MM.1S (cell line): ENCODE data around the gene TBC1D3.
"Not testable (repeated sequence)": the region's sequence is repeated elsewhere in the genome, so short reads cannot be mapped to it uniquely, and the experiment has no call there.

ENCODE experiments used
- DNase-seq: peaks from one replicate; pipeline ENCODE4 v3.0.0-alpha.2; 2015
- H2AFZ ChIP-seq: fragments of 300-600 bp; sonication (generic); 2 replicates; pipeline ENCODE4 v1.6.0; 2016; ENCODE audit warnings: antibody characterized with exemption, low read length
- H3F3A ChIP-seq: fragments of 300-600 bp; sonication (generic); 2 replicates; pipeline ENCODE4 v1.6.1; 2016; ENCODE audit warnings: mild to moderate bottlenecking, antibody characterized with exemption, low read length, moderate library complexity, mixed read lengths; ENCODE audit not compliant: insufficient read depth
- H3K27ac ChIP-seq: fragments of 300-600 bp; sonication (generic); 2 replicates; pipeline ENCODE4 v1.5.1; 2016; ENCODE audit warnings: mild to moderate bottlenecking, low read length
- H3K27me3 ChIP-seq: fragments of 300-600 bp; sonication (generic); replicated peaks from 2 replicates; pipeline ENCODE4 v1.6.0; 2016; ENCODE audit warnings: low read length; ENCODE audit not compliant: insufficient read depth
- H3K36me3 ChIP-seq: fragments of 300-600 bp; sonication (generic); replicated peaks from 2 replicates; pipeline ENCODE4 v1.6.1; 2016; ENCODE audit warnings: mild to moderate bottlenecking, low read length, mixed read lengths; ENCODE audit not compliant: insufficient read depth
- H3K4me1 ChIP-seq: fragments of 300-600 bp; sonication (generic); 2 replicates; pipeline ENCODE4 v1.6.1; 2016; ENCODE audit warnings: low read length, mixed read lengths
- H3K4me2 ChIP-seq: fragments of 300-600 bp; sonication (generic); 2 replicates; pipeline ENCODE4 v1.6.0; 2016; ENCODE audit warnings: low read depth, low read length
- H3K4me3 ChIP-seq: fragments of 300-600 bp; sonication (generic); 2 replicates; pipeline ENCODE4 v1.5.1; 2016; ENCODE audit warnings: low read length, mixed read lengths
- H3K79me2 ChIP-seq: fragments of 300-600 bp; sonication (generic); 2 replicates; pipeline ENCODE4 v1.6.1; 2016; ENCODE audit warnings: mixed run types, low read length, mixed read lengths
- H3K9ac ChIP-seq: fragments of 300-600 bp; sonication (generic); 2 replicates; pipeline ENCODE4 v1.6.1; 2016; ENCODE audit warnings: low read length, mixed read lengths
- H3K9me2 ChIP-seq: fragments of 300-600 bp; sonication (generic); replicated peaks from 2 replicates; pipeline ENCODE4 v1.6.1; 2016; ENCODE audit warnings: mild to moderate bottlenecking, low read length, mixed read lengths; ENCODE audit not compliant: insufficient read depth
- H3K9me3 ChIP-seq: fragments of 300-600 bp; sonication (generic); replicated peaks from 2 replicates; pipeline ENCODE4 v1.6.1; 2016; ENCODE audit warnings: mild to moderate bottlenecking, low read length, mixed read lengths; ENCODE audit not compliant: insufficient read depth
- H4K20me1 ChIP-seq: fragments of 300-600 bp; sonication (generic); 2 replicates; pipeline ENCODE4 v1.6.1; 2016; ENCODE audit warnings: mild to moderate bottlenecking, low read length, moderate library complexity, mixed read lengths; ENCODE audit not compliant: insufficient read depth

The TBC1D3 gene

DNA sequence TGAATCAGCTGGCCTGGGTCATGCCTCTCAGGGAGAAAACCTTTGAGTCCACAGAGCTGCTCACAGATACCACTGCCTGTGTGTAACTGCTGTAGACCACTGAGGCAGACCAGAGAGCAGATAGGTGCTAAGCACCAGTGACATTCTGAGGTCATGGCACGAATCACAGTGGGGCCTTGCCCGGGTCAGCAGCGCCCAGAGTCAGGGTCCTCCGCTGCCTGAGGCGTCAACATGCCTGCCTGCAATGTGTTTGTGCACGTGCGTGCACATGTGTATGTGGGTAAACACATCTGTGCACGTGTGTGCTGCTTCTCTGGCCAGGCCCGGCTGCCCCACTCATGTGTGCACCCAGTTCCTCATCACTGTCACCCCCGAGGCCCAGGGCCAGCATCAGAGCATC, at the start of gene TBC1D3:
TBC1D3 (minus strand) TSS at position 101 of the 400 bp plus-strand sequence. CDS start 1,526 bp downstream, outside the sequence.
- H3K9me3 ChIP-seq, DNase-seq: not testable (repeated sequence)

DNA sequence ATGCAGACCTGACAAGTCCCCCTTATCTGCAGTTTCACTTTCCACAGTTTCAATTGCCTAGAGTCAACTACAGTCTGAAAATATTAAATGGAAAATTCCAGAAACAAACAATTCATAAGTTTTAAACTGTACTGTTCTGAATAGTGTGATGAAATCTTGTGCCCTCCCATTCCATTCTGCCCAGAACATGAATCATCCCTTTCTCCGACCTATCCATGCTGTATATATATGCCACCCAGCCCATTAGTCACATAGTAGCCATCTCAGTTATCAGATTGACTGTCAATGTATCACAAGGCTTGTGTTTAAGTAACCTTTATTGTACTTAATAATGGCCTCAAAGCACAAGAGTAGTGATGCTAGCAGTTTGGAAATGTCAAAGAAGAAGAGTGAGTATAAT, 40.4 kb upstream of the TBC1D3 start:
- H3K4me1 ChIP-seq, H3F3A ChIP-seq, DNase-seq, H3K27ac ChIP-seq, H3K79me2 ChIP-seq, H4K20me1 ChIP-seq, H3K36me3 ChIP-seq, H3K4me3 ChIP-seq, H3K4me2 ChIP-seq, H3K9me2 ChIP-seq, H2AFZ ChIP-seq, H3K9me3 ChIP-seq, H3K27me3 ChIP-seq, H3K9ac ChIP-seq: not testable (repeated sequence)

More for the DNA sequence above, at the start of gene TBC1D3:
- not testable (repeated sequence) for H2AFZ ChIP-seq, H3K4me1 ChIP-seq, H3F3A ChIP-seq, H3K27me3 ChIP-seq, H3K79me2 ChIP-seq, H3K9me2 ChIP-seq, H3K27ac ChIP-seq, H3K4me2 ChIP-seq, H3K9ac ChIP-seq, H4K20me1 ChIP-seq, H3K36me3 ChIP-seq, H3K4me3 ChIP-seq

DNA sequence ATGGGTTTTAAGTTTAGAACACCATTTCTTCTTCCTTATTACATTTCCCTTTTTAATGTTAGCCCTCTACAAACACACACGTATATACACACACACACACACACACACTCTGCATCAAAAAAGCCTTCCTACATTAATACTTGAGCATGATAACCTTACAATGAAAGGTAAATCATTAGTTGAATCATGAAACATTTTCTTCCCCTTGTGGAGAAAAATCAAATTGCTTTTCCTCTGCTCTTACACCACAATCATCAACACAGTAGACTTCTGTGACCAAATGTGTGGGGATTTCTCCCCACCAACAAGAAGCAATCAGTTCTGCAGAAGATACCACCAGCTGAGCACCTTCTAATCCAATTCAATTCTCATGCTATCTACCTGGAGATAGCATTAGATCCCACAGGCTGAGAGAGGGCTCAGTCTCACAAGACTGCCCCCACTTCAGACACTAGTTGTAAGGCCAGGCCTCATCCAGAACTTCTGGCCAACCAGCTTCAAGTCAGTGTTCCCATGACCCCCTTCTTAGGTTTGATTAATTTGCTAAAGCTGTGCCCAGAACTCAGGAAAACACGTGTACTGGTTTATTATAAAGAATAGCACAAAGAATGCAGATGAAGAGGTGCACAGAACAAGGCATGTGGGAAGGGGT, 33.6 kb upstream of the TBC1D3 start:
- H3K9ac ChIP-seq, result not testable (repeated sequence)

DNA sequence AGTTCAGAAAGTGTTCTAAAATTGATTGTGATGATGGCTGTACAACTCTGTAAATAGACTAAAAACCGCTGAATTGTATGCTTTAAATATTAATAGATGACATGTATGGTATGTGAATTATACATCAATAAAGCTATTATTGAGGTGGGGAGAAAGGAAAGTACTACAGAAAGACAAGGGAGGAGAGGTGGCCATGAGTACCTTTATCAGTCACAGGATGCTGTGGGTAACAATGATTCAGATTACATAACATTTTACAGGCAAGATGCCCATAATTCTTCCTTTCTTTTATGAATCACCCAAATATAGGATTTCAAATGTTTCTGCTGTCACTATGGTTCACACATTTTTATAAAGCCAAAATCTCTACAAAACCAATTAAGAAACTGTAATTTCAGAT, 28.5 kb upstream of the TBC1D3 start:
- H3K4me2 ChIP-seq, H3K79me2 ChIP-seq, H3K4me3 ChIP-seq, H3K27ac ChIP-seq, H3F3A ChIP-seq, H3K27me3 ChIP-seq, H3K9ac ChIP-seq, H4K20me1 ChIP-seq, H2AFZ ChIP-seq, H3K9me3 ChIP-seq, H3K9me2 ChIP-seq, H3K36me3 ChIP-seq, DNase-seq, H3K4me1 ChIP-seq: not testable (repeated sequence)

More for the DNA sequence above, 33.6 kb upstream of the TBC1D3 start:
- not testable (repeated sequence) for H3K79me2 ChIP-seq, H3F3A ChIP-seq, H3K27me3 ChIP-seq, H4K20me1 ChIP-seq, H3K9me3 ChIP-seq, DNase-seq, H3K36me3 ChIP-seq, H3K27ac ChIP-seq, H3K4me3 ChIP-seq, H3K4me1 ChIP-seq, H3K9me2 ChIP-seq, H2AFZ ChIP-seq, H3K4me2 ChIP-seq

DNA sequence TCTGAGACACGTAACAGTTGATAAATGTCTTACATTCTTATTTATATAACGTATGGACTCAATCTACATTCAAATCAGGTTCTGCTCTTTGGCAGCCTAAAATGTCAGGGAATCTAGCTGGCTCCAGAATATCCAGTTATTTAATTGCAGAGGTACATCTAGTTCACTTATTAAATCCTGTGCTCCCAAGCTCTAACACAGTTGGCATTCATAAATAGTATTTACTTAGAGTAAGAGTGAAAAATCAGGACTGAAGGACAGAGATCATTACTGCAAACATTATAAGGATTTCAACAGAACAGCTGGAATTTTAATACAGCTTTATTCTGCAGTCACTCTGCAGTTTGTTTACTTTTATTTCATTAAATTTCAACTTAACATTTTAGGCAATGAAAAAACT, 7.9 kb upstream of the TBC1D3 start:
- H3K4me3 ChIP-seq, H2AFZ ChIP-seq, H3K9me2 ChIP-seq: not testable (repeated sequence)

DNA sequence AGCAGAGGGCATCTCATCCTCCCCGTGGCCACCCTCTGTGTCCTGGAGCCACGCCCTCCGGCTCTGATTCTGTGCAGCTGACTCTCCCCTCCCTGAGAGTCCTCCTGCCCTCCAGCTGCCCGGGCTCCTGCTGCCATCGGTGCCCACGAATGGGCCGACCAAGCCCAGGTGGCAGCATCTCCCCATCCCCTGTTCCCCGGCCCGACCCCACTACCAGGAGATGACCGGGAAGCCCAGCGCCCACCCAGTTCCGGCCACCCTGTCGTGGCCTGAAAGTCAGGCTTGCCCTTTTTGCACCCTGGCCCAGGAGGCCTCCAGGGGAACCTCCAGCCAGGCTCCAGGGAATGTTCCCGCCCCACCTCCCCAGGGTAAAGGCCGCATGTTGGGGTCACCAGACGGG, 57.5 kb downstream of the TBC1D3 start:
- H3K4me2 ChIP-seq, H3K9me3 ChIP-seq, H3F3A ChIP-seq: not testable (repeated sequence)

More for the DNA sequence above, 7.9 kb upstream of the TBC1D3 start:
- H3K27me3 ChIP-seq, H3K4me2 ChIP-seq, H4K20me1 ChIP-seq, H3K36me3 ChIP-seq, H3F3A ChIP-seq, H3K79me2 ChIP-seq, H3K4me1 ChIP-seq, H3K9me3 ChIP-seq, H3K27ac ChIP-seq, DNase-seq, H3K9ac ChIP-seq: not testable (repeated sequence)

More for the DNA sequence above, 57.5 kb downstream of the TBC1D3 start:
- not testable (repeated sequence) for H3K4me1 ChIP-seq, H3K9me2 ChIP-seq, H3K27ac ChIP-seq, H2AFZ ChIP-seq, H3K9ac ChIP-seq, H3K4me3 ChIP-seq, DNase-seq, H4K20me1 ChIP-seq, H3K79me2 ChIP-seq, H3K27me3 ChIP-seq, H3K36me3 ChIP-seq
